NCI-H524 (cell line): ENCODE results near the gene SMU1.

Source experiments
- DNase-seq, 2 experiments: peaks; one replicate each; lab custom pipeline; 2025; lab: John Stamatoyannopoulos, UW

The SMU1 gene

GRCh38 chr9:33044677-33045282 is 31.7 kb downstream of the SMU1 start:
- DNase-seq: peak; percentile 31 to 72

DNA sequence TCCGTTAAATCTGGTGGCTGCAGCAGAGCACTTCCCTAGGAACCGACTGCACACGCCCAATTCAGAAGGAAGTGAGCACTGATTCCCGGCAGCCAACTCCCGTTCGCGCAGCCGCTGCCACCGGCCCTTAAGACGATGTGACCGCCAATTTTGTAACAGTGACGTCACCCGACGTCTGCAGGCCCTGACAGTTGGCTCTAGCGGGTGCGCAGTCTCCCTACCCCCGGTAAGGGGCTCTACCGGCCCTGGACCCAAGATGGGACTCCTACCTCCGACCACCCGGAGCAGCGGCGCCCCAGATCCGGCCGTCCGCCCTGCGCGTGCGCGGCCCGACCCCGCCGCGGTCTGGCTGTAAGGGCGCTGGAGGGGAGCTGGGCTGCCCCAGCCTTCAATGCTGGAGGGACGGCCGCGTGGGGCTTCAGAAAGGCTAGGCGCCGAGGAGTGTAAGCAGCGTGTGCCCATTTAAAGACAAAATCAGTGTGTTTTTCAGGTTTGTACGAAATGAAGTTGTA is 32.3 kb downstream of the SMU1 start:
- DNase-seq: peak; percentile 71 to 91

- DNase-seq: no peak
These were observed 32.8 kb downstream of the SMU1 start for GRCh38 chr9:33043671-33044070.

DNA sequence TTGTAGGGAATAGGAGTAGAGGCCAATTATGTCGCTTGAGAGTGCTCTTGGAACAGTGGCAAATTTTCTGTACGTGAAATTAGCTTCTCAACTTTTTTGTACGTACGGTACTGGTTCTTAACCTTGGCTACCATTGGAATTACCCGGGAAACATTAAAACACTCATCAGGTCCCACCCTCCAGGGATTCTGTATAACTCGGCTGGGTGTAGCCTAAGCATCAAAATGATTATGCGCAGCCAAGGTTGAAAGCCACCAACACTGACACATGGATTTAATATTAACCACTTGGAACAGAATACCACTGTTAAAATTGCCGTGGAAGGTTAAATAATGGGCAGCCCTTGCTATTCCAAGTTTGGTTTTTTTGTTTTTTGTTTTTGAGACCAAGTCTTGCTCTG is 34.0 kb downstream of the SMU1 start:
- no peak for DNase-seq

GRCh38 chr9:33041432-33042188 is 34.9 kb downstream of the SMU1 start:
- DNase-seq: no peak

DNA sequence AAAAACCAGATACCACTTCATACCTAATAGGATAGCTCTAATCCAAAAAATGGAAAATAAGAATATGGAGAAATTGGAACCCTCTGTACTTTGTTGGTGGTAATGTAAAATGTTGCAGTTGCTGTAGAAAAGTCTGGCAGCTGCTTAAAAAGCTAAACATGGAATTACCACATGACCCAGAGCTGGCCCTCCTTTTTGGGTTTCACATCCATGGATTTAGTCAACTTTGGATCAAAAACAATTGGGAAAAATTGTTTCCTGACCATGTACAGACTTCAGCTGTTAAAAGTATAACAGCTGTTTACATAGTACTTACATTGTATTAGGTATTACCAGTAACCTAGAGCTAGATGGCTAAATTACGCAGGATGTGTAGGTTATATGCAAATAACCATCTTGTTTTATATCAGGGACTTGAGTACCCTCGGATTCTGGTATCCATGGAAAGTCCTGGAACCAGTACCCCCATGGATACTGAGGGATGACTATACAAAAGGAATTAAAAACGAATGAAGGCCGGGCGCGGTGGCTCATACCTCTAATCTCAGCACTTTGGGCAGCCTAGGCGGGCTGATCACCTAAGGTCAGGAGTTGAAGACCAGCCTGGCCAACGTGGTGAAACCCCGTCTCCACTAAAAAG is 35.6 kb downstream of the SMU1 start:
- DNase-seq: no peak

GRCh38 chr9:33032865-33033264 is 43.6 kb downstream of the SMU1 start:
- no peak for DNase-seq

DNA sequence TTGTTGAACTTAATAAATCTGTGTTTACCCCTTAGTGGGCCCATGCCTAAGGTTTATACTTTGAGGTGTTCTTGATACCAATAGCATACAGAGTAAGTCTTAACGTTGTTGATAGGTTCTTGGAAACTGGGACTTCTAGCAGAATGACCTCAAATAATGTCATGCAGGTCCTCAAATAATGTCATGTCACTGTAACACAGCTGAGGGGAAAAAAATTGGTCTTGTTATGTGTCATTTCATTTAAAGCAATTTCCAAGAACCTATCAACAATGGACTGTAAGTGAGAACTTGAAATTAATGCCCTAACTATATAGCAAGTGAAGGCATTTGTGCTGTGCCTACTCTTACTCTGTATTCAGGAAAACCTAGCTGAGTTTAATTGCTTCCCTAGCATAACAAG is 44.2 kb downstream of the SMU1 start:
- no peak for DNase-seq

GRCh38 chr9:33030285-33030684 is 46.2 kb downstream of the SMU1 start:
- DNase-seq: no peak

DNA sequence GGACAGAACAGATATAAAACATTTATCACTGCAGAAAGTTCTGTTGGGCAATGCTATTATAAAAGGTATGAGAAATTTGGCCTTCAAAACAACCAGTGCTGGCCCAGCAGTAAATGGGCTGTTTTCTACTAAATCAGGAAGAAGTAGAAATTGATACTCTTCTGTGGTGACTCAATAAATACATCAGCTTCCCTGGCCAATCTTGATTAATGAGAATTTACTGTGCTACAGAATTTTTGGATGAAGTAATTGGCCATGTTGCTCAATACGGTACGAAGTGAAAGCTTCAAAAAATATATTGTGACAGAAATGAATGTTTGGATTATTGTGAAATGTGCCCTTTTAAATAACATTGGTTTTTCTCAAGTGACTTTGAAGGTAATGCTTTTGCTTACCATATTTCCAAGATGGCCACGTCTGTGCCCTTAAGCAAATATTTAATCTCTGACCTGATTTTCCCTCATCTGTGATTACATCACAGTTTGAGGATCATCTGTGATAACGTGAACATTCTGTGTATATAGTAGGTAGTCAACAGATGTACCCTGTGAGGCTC is 47.2 kb downstream of the SMU1 start:
- DNase-seq: no peak

DNA sequence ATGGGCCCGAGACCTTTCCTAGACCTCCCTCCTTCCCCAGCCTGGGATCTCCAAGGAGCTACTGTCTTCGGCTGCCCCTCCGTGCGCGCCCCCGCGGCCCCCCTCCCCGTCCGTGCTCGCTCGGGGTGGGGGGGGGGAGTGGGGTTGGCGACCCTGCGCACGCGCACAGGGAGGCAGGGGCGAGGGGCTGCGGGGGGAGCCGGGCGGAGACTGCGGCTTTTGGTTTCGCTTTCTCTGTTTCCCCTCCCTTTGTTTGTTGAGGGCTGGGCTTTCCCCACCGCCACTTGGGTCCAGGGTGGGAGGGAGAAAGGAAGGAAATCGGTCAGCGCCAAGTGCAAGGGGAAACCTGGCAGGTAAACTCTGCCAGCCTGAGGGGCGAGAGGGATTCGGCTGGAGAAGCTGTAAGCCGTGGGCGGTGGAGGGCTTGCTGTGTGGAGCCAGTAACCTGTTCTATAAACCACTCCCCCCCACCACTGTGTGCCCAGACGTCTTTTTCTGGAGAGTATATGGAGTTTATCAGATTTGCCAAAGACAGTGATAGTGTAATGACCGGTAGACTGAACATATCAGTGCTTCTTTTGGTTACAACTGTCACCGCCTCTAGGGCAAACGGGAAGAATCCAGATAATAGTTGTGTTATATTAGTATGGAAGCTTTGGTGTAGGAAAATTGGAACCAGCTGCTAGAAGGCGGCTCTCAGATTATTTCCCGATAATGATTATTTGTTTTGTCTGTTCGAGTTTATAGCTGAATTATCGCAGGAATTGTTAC is 50.7 kb downstream of the SMU1 start:
- peak; percentile 31 to 60 for DNase-seq

- peak; percentile 39 to 89 for DNase-seq
These were observed 51.4 kb downstream of the SMU1 start, which contains the start of gene DNAJA1 for GRCh38 chr9:33024966-33025571. Gene DNAJA1, plus strand, starts transcription at chr9:33025273. Its CDS starts 1,212 bp downstream, at chr9:33026485.

GRCh38 chr9:33024126-33024965 is 52.1 kb downstream of the SMU1 start:
- DNase-seq: peak; percentile 22 to 52

- DNase-seq: no peak
These were observed 52.8 kb downstream of the SMU1 start for GRCh38 chr9:33023661-33024060.

DNA sequence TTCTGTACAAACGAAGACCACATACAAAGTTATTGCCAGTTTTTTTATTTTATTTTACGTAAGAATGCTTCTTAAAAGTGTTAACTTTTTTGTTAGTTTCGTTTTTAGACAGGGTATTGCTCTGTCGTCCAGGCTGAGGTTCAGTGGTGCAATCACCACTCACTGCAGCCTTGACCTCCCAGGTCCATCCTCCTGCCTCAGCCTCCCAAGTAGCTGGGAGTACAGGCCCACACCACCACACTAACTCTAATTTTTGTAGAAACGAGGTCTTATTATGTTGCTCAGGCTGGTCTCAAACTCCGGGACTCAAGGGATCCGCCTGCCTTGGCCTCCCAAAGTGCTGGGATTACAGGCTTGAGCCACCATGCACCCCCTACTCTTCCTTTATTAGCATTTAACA is 53.7 kb downstream of the SMU1 start:
- DNase-seq: no peak

- no peak for DNase-seq
These were observed 54.2 kb downstream of the SMU1 start for GRCh38 chr9:33022303-33022702.

DNA sequence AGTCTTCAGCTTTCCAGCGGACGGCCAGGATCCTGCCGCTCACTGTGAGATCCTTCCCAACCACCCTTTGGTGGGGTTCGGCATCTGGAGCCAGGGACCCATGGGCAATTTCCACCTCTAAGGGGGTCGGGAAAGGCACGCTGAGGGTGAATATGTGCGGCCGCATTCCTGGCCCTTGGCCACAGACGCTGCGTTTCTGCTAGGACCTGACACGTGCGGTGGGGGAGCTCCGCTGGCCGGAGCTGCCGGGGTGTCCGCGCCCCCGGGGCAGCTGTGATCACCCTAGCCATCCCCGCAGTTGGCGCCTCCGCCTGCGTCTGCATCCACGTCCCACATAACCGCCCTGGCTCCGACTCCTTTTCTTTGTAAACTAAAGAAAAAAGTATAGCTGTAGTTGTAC is 56.7 kb downstream of the SMU1 start:
- no peak for DNase-seq

GRCh38 chr9:33017283-33018041 is 59.0 kb downstream of the SMU1 start:
- DNase-seq: no peak

- no peak for DNase-seq
These were observed 61.8 kb downstream of the SMU1 start for GRCh38 chr9:33014665-33015014.
